Nasal cavity respiratory epithelium epithelial cell of viscerocranial mucosa (primary cell): ENCODE data around the gene MAGEB4. TPM values are rescaled to one million over a fixed set of nuclear protein-coding genes. Genes with fewer than 3 reads are reported as not detected.

Source experiments
- total RNA-seq: library from RNA; depleted of rRNA; stranded (reverse); fragments of >200 nt; gene quantifications from 2 replicates; pipeline ENCODE4 v1.2.3, GENCODE V29; 2014

The MAGEB4 gene
- total RNA-seq, result not detected in 2 replicates

GRCh38 chrX:30241724-30242415, at the start of gene MAGEB4:
Gene MAGEB4, plus strand, starts transcription at chrX:30242000. Its CDS starts 136 bp downstream, at chrX:30242136.

GRCh38 chrX:30215357-30215843, 26.4 kb upstream of the MAGEB4 start, which contains the start of gene MAGEB2:
Gene MAGEB2, plus strand, starts transcription at chrX:30215563. Its CDS starts 3,018 bp downstream, at chrX:30218581.

GRCh38 chrX:30230395-30230794, 11.4 kb upstream of the MAGEB4 start, which contains the start of gene MAGEB3:
Gene MAGEB3, plus strand, starts transcription at chrX:30230657. Its CDS starts 5,268 bp downstream, at chrX:30235925.

GRCh38 chrX:30246769-30247489, 5.1 kb downstream of the MAGEB4 start, which contains the start of gene MAGEB1:
Gene MAGEB1, plus strand, starts transcription at chrX:30247146. Its CDS starts 3,348 bp downstream, at chrX:30250494.

Other genes starting within 250 kb of the MAGEB4 start
- gene MAGEB2, start 26.4 kb upstream of the MAGEB4 start, total RNA-seq, result not detected in 2 replicates
- gene MAGEB3, start 11.3 kb upstream of the MAGEB4 start, total RNA-seq, result not detected in 2 replicates
- not detected in 2 replicates for gene MAGEB1, start 5.1 kb downstream of the MAGEB4 start, total RNA-seq
- not detected in 2 replicates for gene NR0B1, start 67.4 kb downstream of the MAGEB4 start, total RNA-seq